Activated CD4-positive, alpha-beta T cell treated with anti-CD3 and anti-CD28 coated beads, Interleukin-2, amount 10 ng/mL, durations not matched to agents 7 days and 5 days (primary cell): ENCODE results near the gene ADCY9. TPM values are rescaled to one million over a fixed set of nuclear protein-coding genes. Genes with fewer than 3 reads are reported as not detected.

Experiments
- CTCF ChIA-PET: fragments of 350-600 bp; sonication (Branson Sonifier 250); formaldehyde crosslinking; loops from one replicate; lab custom pipeline; 2021; ENCODE audit warnings: antibody characterized with exemption; lab: Charles Lee
- POLR2A ChIA-PET: fragments of 350-600 bp; sonication (Branson Sonifier 250); formaldehyde crosslinking; loops from one replicate; lab custom pipeline; 2021; ENCODE audit warnings: antibody characterized with exemption; lab: Charles Lee
- DNase-seq: peaks from one replicate; pipeline ENCODE4 v3.0.0-alpha.2; 2020
- H3K27ac Mint-ChIP-seq: one replicate; pipeline ENCODE4 v1.8.0; 2021; ENCODE audit warnings: mild to moderate bottlenecking, moderate library complexity, mixed read lengths
- H3K27me3 Mint-ChIP-seq: one replicate; pipeline ENCODE4 v1.8.0; 2021; ENCODE audit warnings: mixed read lengths
- H3K36me3 Mint-ChIP-seq: one replicate; pipeline ENCODE4 v1.8.0; 2021; ENCODE audit warnings: low read depth, mixed read lengths
- H3K4me1 Mint-ChIP-seq: one replicate; pipeline ENCODE4 v1.8.0; 2021; ENCODE audit warnings: mixed read lengths
- H3K4me3 Mint-ChIP-seq: one replicate; pipeline ENCODE4 v1.8.0; 2021; ENCODE audit warnings: mild to moderate bottlenecking, moderate library complexity, mixed read lengths
- H3K9me3 Mint-ChIP-seq: one replicate; pipeline ENCODE4 v1.8.0; 2021; ENCODE audit warnings: mixed read lengths
- total RNA-seq, 2 experiments: library from RNA; stranded (reverse); gene quantifications; one replicate each; pipeline ENCODE4 v1.2.3, GENCODE V29; 2021

ADCY9 gene
- total RNA-seq, 2 experiments from 2014 or later = 10.4 to 12.4 TPM

- ChIA-PET CTCF (interaction anchor here (1.2 kb wide), 1 partner anchor 255 kb away, joined by 4 read pairs; no protein-coding TSS in a partner anchor), POLR2A (no interaction called here)
- no peaks in the 10 kb centered on the region for H3K9me3 Mint-ChIP-seq
- peak overlapping the region; percentile 46 for H3K27ac Mint-ChIP-seq
- DNase-seq = no peak
- H3K36me3 Mint-ChIP-seq = no peaks in the 10 kb centered on the region
- H3K4me3 Mint-ChIP-seq = no peak overlapping the region
- peaks cover 26% of the 10 kb centered on the region for H3K4me1 Mint-ChIP-seq
- H3K27me3 Mint-ChIP-seq = no peaks in the 10 kb centered on the region
Observed at GRCh38 chr16:3998793-3999478, 117.3 kb downstream of the ADCY9 start.

DNA sequence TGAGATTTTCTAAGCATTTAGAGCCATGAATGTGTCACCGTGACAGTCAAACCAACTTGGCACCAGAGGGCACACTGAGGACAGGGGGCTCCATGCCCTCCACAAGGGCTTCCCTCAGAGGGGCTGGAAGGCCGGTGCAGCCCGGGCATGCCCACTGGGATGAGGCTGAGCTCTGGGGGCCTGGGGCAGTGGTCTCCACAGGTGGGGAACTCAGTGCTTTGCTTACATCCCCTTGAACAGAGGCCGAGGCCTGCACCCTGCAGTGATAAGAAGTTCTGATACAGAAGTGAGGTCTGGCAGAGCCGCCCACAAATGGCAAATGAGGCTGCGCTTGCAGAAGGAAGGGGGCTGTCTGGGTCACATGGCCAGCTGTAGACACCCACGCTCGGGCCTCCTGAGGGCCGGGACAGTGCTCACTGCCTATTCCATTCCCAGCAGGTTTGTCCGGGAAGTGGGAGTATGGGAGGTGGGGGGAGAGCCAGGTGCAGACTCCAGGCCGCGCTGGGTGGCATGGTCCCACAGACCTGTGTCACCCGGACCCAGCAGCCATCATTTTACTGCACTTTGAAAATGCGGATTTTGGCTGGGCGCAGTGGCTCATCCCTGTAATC is 118.9 kb downstream of the ADCY9 start:
- Mint-ChIP-seq H3K27ac (no peak overlapping the region), H3K36me3 (no peaks in the 10 kb centered on the region), H3K4me1 (peaks cover 26% of the 10 kb centered on the region), H3K9me3 (no peaks in the 10 kb centered on the region), H3K27me3 (no peaks in the 10 kb centered on the region), H3K4me3 (no peak overlapping the region)
- POLR2A ChIA-PET = no interaction called here
- no peak for DNase-seq
- CTCF ChIA-PET = no interaction called here

- ChIA-PET POLR2A (no interaction called here), CTCF (interaction anchor here (0.6 to 1.6 kb wide), 2 partner anchors 12 to 170 kb away, joined by 3 to 9 read pairs; no protein-coding TSS in a partner anchor)
- DNase-seq = no peak
- peaks cover 14% of the 10 kb centered on the region for H3K4me1 Mint-ChIP-seq
- no peaks in the 10 kb centered on the region for H3K36me3 Mint-ChIP-seq
- H3K27me3 Mint-ChIP-seq = no peaks in the 10 kb centered on the region
- no peak overlapping the region for H3K27ac Mint-ChIP-seq
- no peaks in the 10 kb centered on the region for H3K9me3 Mint-ChIP-seq
- H3K4me3 Mint-ChIP-seq = no peak overlapping the region
Observed at GRCh38 chr16:3995001-3995400, 121.2 kb downstream of the ADCY9 start.

DNA sequence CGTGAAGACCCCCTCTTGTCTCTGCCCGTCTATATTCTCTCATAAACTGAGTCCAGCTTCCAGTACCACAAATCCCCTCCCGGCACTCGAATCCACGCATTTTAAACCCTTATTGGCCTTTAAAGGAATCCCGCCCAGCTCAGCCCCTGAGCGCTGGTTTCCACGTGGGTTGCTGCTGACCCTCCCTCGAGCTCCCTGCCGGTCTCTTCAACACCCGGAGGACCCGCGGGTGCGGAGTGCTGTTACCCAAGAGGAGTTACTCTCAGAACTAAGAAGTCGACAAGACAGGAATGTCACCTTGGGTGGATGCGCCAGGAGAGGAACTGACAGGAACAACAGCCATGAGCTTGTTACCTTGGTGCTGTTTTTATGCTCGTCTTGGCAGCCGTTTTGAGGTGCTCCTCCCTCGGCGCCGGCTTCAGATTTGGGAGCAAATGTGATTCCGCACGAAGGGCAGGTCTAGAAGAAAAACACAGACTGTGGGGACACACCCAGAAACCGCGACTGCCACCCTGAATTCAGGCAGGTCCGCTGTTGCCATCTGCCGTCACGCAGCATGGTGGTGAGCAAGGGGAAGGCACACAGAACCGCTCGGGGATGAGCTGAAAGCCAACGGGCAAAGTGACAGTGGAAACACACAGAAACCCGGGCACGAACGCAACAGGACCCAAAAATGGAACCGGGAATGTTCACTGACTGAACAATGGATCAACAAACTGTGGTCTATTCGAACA is 123.0 kb downstream of the ADCY9 start:
- Mint-ChIP-seq H3K4me1 (no peaks in the 10 kb centered on the region), H3K27me3 (no peaks in the 10 kb centered on the region), H3K9me3 (no peaks in the 10 kb centered on the region), H3K36me3 (no peaks in the 10 kb centered on the region), H3K27ac (peak overlapping the region; percentile 2), H3K4me3 (no peak overlapping the region)
- POLR2A ChIA-PET = no interaction called here
- CTCF ChIA-PET = interaction anchor here (1.2 kb wide), 1 partner anchor 9 kb away, joined by 3 read pairs; no protein-coding TSS in a partner anchor
- no peak for DNase-seq

DNA sequence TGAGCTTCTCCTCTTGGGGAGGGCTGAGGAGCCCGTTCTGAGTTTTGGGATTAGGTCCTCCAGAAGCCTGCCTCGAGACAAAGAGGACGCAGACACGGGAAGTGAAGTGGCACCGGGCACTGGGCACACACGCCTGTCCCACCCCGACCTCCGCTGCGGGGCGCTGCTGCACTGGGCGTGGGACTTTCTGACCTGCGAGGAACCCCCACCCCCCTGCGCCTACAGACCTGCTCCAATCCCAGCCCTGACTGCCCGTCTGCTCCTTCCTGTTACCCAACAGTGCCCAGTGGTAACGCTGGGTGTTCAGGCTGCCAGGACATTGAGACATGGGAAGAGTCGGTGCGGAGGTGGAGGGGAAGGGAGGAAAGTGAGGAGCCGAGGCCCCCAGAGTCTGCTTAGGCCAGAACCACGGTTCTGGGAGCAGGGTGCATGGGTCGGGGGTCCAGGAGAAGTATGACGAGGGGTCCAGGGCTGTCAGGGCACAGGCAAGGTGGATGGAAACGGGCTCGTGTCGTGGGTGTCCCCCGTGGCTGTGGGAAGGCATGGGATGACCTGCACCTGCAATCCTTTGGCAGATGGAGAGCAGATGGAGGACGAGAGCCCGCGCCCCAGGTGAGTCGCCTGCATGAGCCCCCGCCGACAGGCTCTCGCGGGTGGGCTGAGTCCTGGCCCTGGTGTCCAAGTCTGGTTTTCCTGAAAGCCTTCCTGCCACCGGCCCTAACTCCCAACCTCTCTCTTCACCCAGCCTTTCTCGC is 123.8 kb downstream of the ADCY9 start:
- DNase-seq = no peak
- ChIA-PET POLR2A (no interaction called here), CTCF (interaction anchor here (1.2 kb wide), 1 partner anchor 10 kb away, joined by 3 read pairs; no protein-coding TSS in a partner anchor)
- Mint-ChIP-seq H3K27ac (no peak overlapping the region), H3K4me3 (no peak overlapping the region), H3K36me3 (no peaks in the 10 kb centered on the region), H3K4me1 (no peaks in the 10 kb centered on the region), H3K27me3 (no peaks in the 10 kb centered on the region), H3K9me3 (no peaks in the 10 kb centered on the region)

- Mint-ChIP-seq H3K4me3 (no peak overlapping the region), H3K4me1 (no peaks in the 10 kb centered on the region), H3K9me3 (no peaks in the 10 kb centered on the region), H3K27ac (no peak overlapping the region), H3K27me3 (no peaks in the 10 kb centered on the region), H3K36me3 (no peaks in the 10 kb centered on the region)
- ChIA-PET POLR2A (no interaction called here), CTCF (no interaction called here)
- DNase-seq = no peak
Observed at GRCh38 chr16:3988824-3989223, 127.4 kb downstream of the ADCY9 start.

GRCh38 chr16:3988011-3988410 is 128.2 kb downstream of the ADCY9 start:
- no peak overlapping the region for H3K4me3 Mint-ChIP-seq
- H3K9me3 Mint-ChIP-seq = no peaks in the 10 kb centered on the region
- ChIA-PET POLR2A (no interaction called here), CTCF (no interaction called here)
- H3K27ac Mint-ChIP-seq = no peak overlapping the region
- peaks cover 1% of the 10 kb centered on the region for H3K36me3 Mint-ChIP-seq
- no peak for DNase-seq
- peaks cover 3% of the 10 kb centered on the region for H3K4me1 Mint-ChIP-seq
- H3K27me3 Mint-ChIP-seq = no peaks in the 10 kb centered on the region

DNA sequence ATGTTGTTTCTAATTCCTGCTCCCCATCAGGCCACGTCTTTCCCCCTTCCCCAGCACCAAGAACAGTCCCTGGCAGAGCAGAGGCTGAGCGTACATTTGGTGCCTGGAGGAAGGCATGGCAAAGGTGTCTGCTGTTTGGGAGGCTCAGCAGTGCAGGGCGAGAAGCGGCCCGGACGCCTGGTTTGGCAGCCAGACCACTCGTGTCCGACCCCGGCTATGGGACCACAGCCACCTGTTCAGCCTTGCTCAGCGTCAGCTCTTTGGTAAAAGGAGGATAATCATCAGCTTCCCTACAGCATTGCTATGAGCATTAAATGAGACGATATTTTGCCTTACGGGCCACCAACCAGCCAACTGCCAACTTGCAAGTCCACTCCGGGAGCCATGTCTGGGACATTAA is 129.0 kb downstream of the ADCY9 start:
- H3K36me3 Mint-ChIP-seq = peaks cover 5% of the 10 kb centered on the region

GRCh38 chr16:3986235-3986544 is 130.1 kb downstream of the ADCY9 start:
- H3K27ac Mint-ChIP-seq = no peak overlapping the region
- peaks cover 6% of the 10 kb centered on the region for H3K4me1 Mint-ChIP-seq
- no peaks in the 10 kb centered on the region for H3K9me3 Mint-ChIP-seq
- ChIA-PET CTCF (no interaction called here), POLR2A (no interaction called here)
- no peak overlapping the region for H3K4me3 Mint-ChIP-seq
- DNase-seq = no peak
- H3K27me3 Mint-ChIP-seq = no peaks in the 10 kb centered on the region
- peaks cover 5% of the 10 kb centered on the region for H3K36me3 Mint-ChIP-seq

More for the DNA sequence above, 129.0 kb downstream of the ADCY9 start:
- Mint-ChIP-seq H3K27ac (no peak overlapping the region), H3K27me3 (no peaks in the 10 kb centered on the region), H3K9me3 (no peaks in the 10 kb centered on the region), H3K4me1 (peaks cover 6% of the 10 kb centered on the region), H3K4me3 (no peak overlapping the region)
- no peak for DNase-seq
- CTCF ChIA-PET = no interaction called here
- POLR2A ChIA-PET = no interaction called here

- DNase-seq = no peak
- CTCF ChIA-PET = interaction anchor here (1.4 to 2.3 kb wide), 3 partner anchors 11 to 269 kb away, joined by 6 to 13 read pairs (median 9); no protein-coding TSS in a partner anchor
- POLR2A ChIA-PET = no interaction called here
- Mint-ChIP-seq H3K9me3 (no peaks in the 10 kb centered on the region), H3K36me3 (peaks cover 5% of the 10 kb centered on the region), H3K27me3 (no peaks in the 10 kb centered on the region), H3K4me1 (peaks cover 6% of the 10 kb centered on the region), H3K27ac (no peak overlapping the region), H3K4me3 (no peak overlapping the region)
Observed at GRCh38 chr16:3984111-3985060, 131.9 kb downstream of the ADCY9 start.

DNA sequence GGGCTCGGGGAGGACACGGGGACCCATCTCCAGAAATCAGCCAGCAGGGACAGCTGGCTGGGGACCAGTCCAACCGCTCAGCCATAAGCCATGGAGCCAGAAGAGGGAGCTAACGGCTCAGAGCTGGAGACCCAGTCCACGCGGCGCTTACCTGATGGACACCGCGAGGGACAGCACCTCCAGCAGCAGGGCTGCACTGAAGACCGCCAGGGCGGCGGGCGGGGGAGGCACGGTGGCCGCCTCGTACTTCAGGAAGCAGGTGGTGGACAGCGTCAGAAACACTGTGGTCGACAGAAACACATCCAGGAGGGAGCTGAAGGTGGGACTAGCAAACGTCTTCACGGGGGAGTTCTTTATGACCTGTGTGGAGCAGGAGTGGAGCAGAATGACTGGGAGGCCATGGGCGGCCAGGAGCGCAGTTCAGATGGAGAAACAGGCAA is 133.1 kb downstream of the ADCY9 start:
- Mint-ChIP-seq H3K4me1 (peaks cover 6% of the 10 kb centered on the region), H3K4me3 (no peak overlapping the region), H3K36me3 (peaks cover 5% of the 10 kb centered on the region), H3K27ac (peak overlapping the region; percentile 16), H3K9me3 (no peaks in the 10 kb centered on the region), H3K27me3 (no peaks in the 10 kb centered on the region)
- ChIA-PET CTCF (interaction anchor here (1.0 to 2.3 kb wide), 10 partner anchors 12 to 357 kb away, joined by 3 to 13 read pairs (median 4); no protein-coding TSS in a partner anchor), POLR2A (no interaction called here)
- peak; percentile 53 for DNase-seq
